Measurements from ENCODE around the gene YBX1. TPM values are rescaled to one million over a fixed set of nuclear protein-coding genes. Genes with fewer than 3 reads are reported as not detected.
"Not testable (repeated sequence)": the region's sequence is repeated elsewhere in the genome, so short reads cannot be mapped to it uniquely, and the experiment has no call there.

YBX1 gene
- total and polyA plus RNA-seq, 4 experiments from 2014 or later: 69.9 to 328 (median 217) TPM

GRCh38 chr1:42746436-42747105 is 64.4 kb downstream of the YBX1 start:
- Mint-ChIP-seq H3K36me3 (peaks cover 27 to 40% of the 10 kb centered on the region in 2 donors), H3K4me1 (no peaks in the 10 kb centered on the region), H3K4me3 (no peak overlapping the region), H3K27me3 (no peaks in the 10 kb centered on the region), H3K9me3 (no peaks in the 10 kb centered on the region), H3K27ac (no peak overlapping the region)
- intact Hi-C loops (cut with micrococcal nuclease): loop anchor here (1.0 to 5.0 kb wide), 2 partner anchors 168 to 404 kb away; no protein-coding TSS in a partner anchor
- POLR2A ChIA-PET (ENCODE audit: partially characterized antibody): interaction anchor here (1.0 kb wide), 1 partner anchor 64 kb away, joined by 3 read pairs; no protein-coding TSS in a partner anchor
- Histone ChIP-seq H3K27me3 (ENCODE audit: insufficient read depth, low read length) (no peaks in the 10 kb centered on the region), H3K9me3 (ENCODE audit: control insufficient read depth in 1 of 2, low read length in 2 of 2) (no peaks in the 10 kb centered on the region), H3K36me3 (ENCODE audit: insufficient read depth, low read length) (peaks cover 21% of the 10 kb centered on the region), H3K27ac (ENCODE audit: low read depth, low read length) (no peak overlapping the region), H3K4me1 (ENCODE audit: insufficient read depth, low read length) (no peaks in the 10 kb centered on the region), H3K4me3 (ENCODE audit: low read length in 2 of 2) (no peak overlapping the region)
- no peak for DNase-seq
- CTCF ChIA-PET (ENCODE audit: partially characterized antibody): interaction anchor here (1.0 to 3.8 kb wide), 11 partner anchors 20 to 573 kb away, joined by 3 to 34 read pairs (median 3); partner anchors contain the start of genes C1orf50, P3H1 and TMEM269

GRCh38 chr1:42747125-42747524 is 64.9 kb downstream of the YBX1 start:
- CTCF ChIA-PET (ENCODE audit: partially characterized antibody): interaction anchor here (1.0 to 3.8 kb wide), 9 partner anchors 20 to 573 kb away, joined by 3 to 34 read pairs (median 3); partner anchors contain the start of genes C1orf50, P3H1 and TMEM269
- peaks cover 33 to 45% of the 10 kb centered on the region in 2 donors for H3K36me3 Mint-ChIP-seq
- no peak overlapping the region for H3K27ac Mint-ChIP-seq
- H3K9me3 Mint-ChIP-seq: no peaks in the 10 kb centered on the region
- Histone ChIP-seq H3K27me3 (ENCODE audit: insufficient read depth, low read length) (no peaks in the 10 kb centered on the region), H3K4me1 (ENCODE audit: insufficient read depth, low read length) (no peaks in the 10 kb centered on the region), H3K9me3 (ENCODE audit: control insufficient read depth in 1 of 2, low read length in 2 of 2) (no peaks in the 10 kb centered on the region), H3K36me3 (ENCODE audit: insufficient read depth, low read length) (peaks cover 26% of the 10 kb centered on the region), H3K4me3 (ENCODE audit: low read length in 2 of 2) (no peak overlapping the region), H3K27ac (ENCODE audit: low read depth, low read length) (no peak overlapping the region)
- no peaks in the 10 kb centered on the region for H3K27me3 Mint-ChIP-seq
- peak in 4 of 5 donors; percentile 17 to 38 (median 33) for DNase-seq
- intact Hi-C loops (cut with micrococcal nuclease): loop anchor here (1.0 to 5.0 kb wide), 2 partner anchors 169 to 405 kb away; no protein-coding TSS in a partner anchor
- H3K4me3 Mint-ChIP-seq: no peak overlapping the region
- POLR2A ChIA-PET (ENCODE audit: partially characterized antibody): interaction anchor here (1.0 kb wide), 1 partner anchor 64 kb away, joined by 3 read pairs; no protein-coding TSS in a partner anchor
- H3K4me1 Mint-ChIP-seq: no peaks in the 10 kb centered on the region

GRCh38 chr1:42748021-42748420 is 65.8 kb downstream of the YBX1 start:
- H3K27me3 Mint-ChIP-seq: no peaks in the 10 kb centered on the region
- Histone ChIP-seq H3K4me3 (ENCODE audit: low read length in 2 of 2) (no peak overlapping the region), H3K27ac (ENCODE audit: low read depth, low read length) (no peak overlapping the region), H3K27me3 (ENCODE audit: insufficient read depth, low read length) (no peaks in the 10 kb centered on the region), H3K9me3 (ENCODE audit: control insufficient read depth in 1 of 2, low read length in 2 of 2) (no peaks in the 10 kb centered on the region), H3K4me1 (ENCODE audit: insufficient read depth, low read length) (no peaks in the 10 kb centered on the region), H3K36me3 (ENCODE audit: insufficient read depth, low read length) (peaks cover 35% of the 10 kb centered on the region)
- peaks cover 41 to 54% of the 10 kb centered on the region in 2 donors for H3K36me3 Mint-ChIP-seq
- ChIA-PET CTCF (ENCODE audit: partially characterized antibody) (interaction anchor here (1.2 to 3.8 kb wide), 5 partner anchors 11 to 574 kb away, joined by 3 to 34 read pairs (median 7); partner anchors contain the start of genes C1orf50 and P3H1), POLR2A (ENCODE audit: partially characterized antibody) (no interaction called here)
- H3K4me3 Mint-ChIP-seq: no peak overlapping the region
- intact Hi-C loops (cut with micrococcal nuclease): loop anchor here (5.0 kb wide), 1 partner anchor 406 kb away; no protein-coding TSS in a partner anchor
- H3K9me3 Mint-ChIP-seq: no peaks in the 10 kb centered on the region
- H3K27ac Mint-ChIP-seq: peak overlapping the region in 2 of 7 donors; percentile 31 to 38
- DNase-seq: no peak
- H3K4me1 Mint-ChIP-seq: no peaks in the 10 kb centered on the region

GRCh38 chr1:42748461-42749410 is 66.5 kb downstream of the YBX1 start:
- Mint-ChIP-seq H3K9me3 (no peaks in the 10 kb centered on the region), H3K4me3 (no peak overlapping the region), H3K4me1 (no peaks in the 10 kb centered on the region), H3K36me3 (peaks cover 45 to 60% of the 10 kb centered on the region in 2 donors), H3K27me3 (no peaks in the 10 kb centered on the region), H3K27ac (peak overlapping the region in 4 of 7 donors; percentile 32 to 50 (median 38))
- H3K36me3 ChIP-seq (ENCODE audit: insufficient read depth, low read length): peaks cover 39% of the 10 kb centered on the region
- intact Hi-C loops (cut with micrococcal nuclease): loop anchor here (5.0 kb wide), 1 partner anchor 406 kb away; no protein-coding TSS in a partner anchor
- DNase-seq: no peak
- CTCF ChIA-PET (ENCODE audit: partially characterized antibody): interaction anchor here (1.1 to 3.2 kb wide), 4 partner anchors 10 to 170 kb away, joined by 3 to 15 read pairs (median 7); partner anchors contain the start of genes C1orf50 and P3H1
- H3K4me3 ChIP-seq (ENCODE audit: low read length in 2 of 2): no peak overlapping the region
- H3K27me3 ChIP-seq (ENCODE audit: insufficient read depth, low read length): no peaks in the 10 kb centered on the region
- H3K9me3 ChIP-seq (ENCODE audit: control insufficient read depth in 1 of 2, low read length in 2 of 2): no peaks in the 10 kb centered on the region
- POLR2A ChIA-PET (ENCODE audit: partially characterized antibody): no interaction called here
- H3K27ac ChIP-seq (ENCODE audit: low read depth, low read length): no peak overlapping the region
- no peaks in the 10 kb centered on the region for H3K4me1 ChIP-seq (ENCODE audit: insufficient read depth, low read length)

GRCh38 chr1:42750041-42750440 is 67.8 kb downstream of the YBX1 start:
- Histone ChIP-seq H3K27me3 (ENCODE audit: insufficient read depth, low read length) (no peaks in the 10 kb centered on the region), H3K27ac (ENCODE audit: low read depth, low read length) (no peak overlapping the region), H3K36me3 (ENCODE audit: insufficient read depth, low read length) (peaks cover 49% of the 10 kb centered on the region), H3K4me3 (ENCODE audit: low read length in 2 of 2) (no peak overlapping the region), H3K4me1 (ENCODE audit: insufficient read depth, low read length) (no peaks in the 10 kb centered on the region), H3K9me3 (ENCODE audit: control insufficient read depth in 1 of 2, low read length in 2 of 2) (no peaks in the 10 kb centered on the region)
- Mint-ChIP-seq H3K36me3 (peaks cover 56 to 71% of the 10 kb centered on the region in 2 donors), H3K27me3 (no peaks in the 10 kb centered on the region), H3K4me3 (no peak overlapping the region), H3K4me1 (peaks cover 0 to 4% (median 0%) of the 10 kb centered on the region in 4 donors), H3K9me3 (no peaks in the 10 kb centered on the region), H3K27ac (no peak overlapping the region)
- no peak for DNase-seq
- intact Hi-C loops (cut with micrococcal nuclease): no loop called here
- CTCF ChIA-PET (ENCODE audit: partially characterized antibody): interaction anchor here (1.5 to 1.9 kb wide), 2 partner anchors 9 to 167 kb away, joined by 7 read pairs; no protein-coding TSS in a partner anchor
- POLR2A ChIA-PET (ENCODE audit: partially characterized antibody): no interaction called here

- peak overlapping the region in 1 of 8 donors; percentile 42 for H3K4me3 Mint-ChIP-seq
- CTCF ChIA-PET (ENCODE audit: partially characterized antibody): interaction anchor here (2.2 kb wide), 1 partner anchor 15 kb away, joined by 11 read pairs; the partner anchor contains the start of genes C1orf50 and P3H1
- peak overlapping the region in 1 of 7 donors; percentile 20 for H3K27ac Mint-ChIP-seq
- H3K27me3 ChIP-seq (ENCODE audit: insufficient read depth, low read length); DNase-seq; H3K4me3 ChIP-seq (ENCODE audit: low read length in 2 of 2); H3K9me3 ChIP-seq (ENCODE audit: control insufficient read depth in 1 of 2, low read length in 2 of 2); H3K27me3 Mint-ChIP-seq; H3K27ac ChIP-seq (ENCODE audit: low read depth, low read length); intact Hi-C loops (cut with micrococcal nuclease); H3K4me1 Mint-ChIP-seq; H3K9me3 Mint-ChIP-seq; H3K4me1 ChIP-seq (ENCODE audit: insufficient read depth, low read length); POLR2A ChIA-PET (ENCODE audit: partially characterized antibody): not testable (repeated sequence)
- H3K36me3 ChIP-seq (ENCODE audit: insufficient read depth, low read length): peaks cover 61% of the 10 kb centered on the region
- H3K36me3 Mint-ChIP-seq: peaks cover 71 to 80% of the 10 kb centered on the region in 2 donors
Measured at GRCh38 chr1:42751511-42752070, 69.4 kb downstream of the YBX1 start.

Data from CD4-positive, alpha-beta memory T cell (primary cell).